Keratinocyte (primary cell): ENCODE measurements around the gene MSS51. TPM values are rescaled to one million over a fixed set of nuclear protein-coding genes. Genes with fewer than 3 reads are reported as not detected.

Experiments used
- DNase-seq: peaks from one replicate; pipeline ENCODE4 v3.0.0-alpha.2; 2011; ENCODE audit warnings: low read depth, missing footprints, low spot score
- FAIRE-seq: peaks from 2 replicates; lab custom pipeline; 2011; peaks lifted over from hg19 to GRCh38; lab: Jason Lieb, UNC
- H2AFZ ChIP-seq: 2 replicates; pipeline ENCODE4 v1.6.0; 2012; ENCODE audit warnings: low read length, control low read depth, inconsistent platforms; ENCODE audit not compliant: control insufficient read depth
- H3K27ac ChIP-seq: 2 replicates; pipeline ENCODE4 v1.5.1; 2011; ENCODE audit warnings: low read length; ENCODE audit not compliant: control insufficient read depth, insufficient read depth
- H3K27me3 ChIP-seq: 3 replicates; pipeline ENCODE4 v1.6.0; 2011; ENCODE audit warnings: low read length; ENCODE audit not compliant: control insufficient read depth, insufficient read depth; ENCODE audit errors: extremely low read depth
- H3K36me3 ChIP-seq, 2 experiments: 2 replicates in 1 of 2; 3 replicates in 1 of 2; pipeline ENCODE4 v1.5.1; 2011; ENCODE audit warnings: low read length in 2 of 2, mild to moderate bottlenecking in 1 of 2; ENCODE audit not compliant: control insufficient read depth in 2 of 2, insufficient read depth in 2 of 2; ENCODE audit errors: extremely low read depth in 1 of 2
- H3K4me1 ChIP-seq: 3 replicates; pipeline ENCODE4 v1.5.1; 2011; ENCODE audit warnings: low read length; ENCODE audit not compliant: control insufficient read depth, insufficient read depth; ENCODE audit errors: extremely low read depth
- H3K4me2 ChIP-seq: 3 replicates; pipeline ENCODE4 v1.6.0; 2011; ENCODE audit warnings: low read depth, low read length; ENCODE audit not compliant: control insufficient read depth, insufficient read depth; ENCODE audit errors: extremely low read depth
- H3K4me3 ChIP-seq, 3 experiments: fragments of 200-600 bp in 1 of 3; sonication (generic) in 1 of 3; 2 replicates in 2 of 3; 3 replicates in 1 of 3; pipeline ENCODE4 v1.5.1; 2011 to 2016; ENCODE audit warnings: low read length in 3 of 3, mild to moderate bottlenecking in 3 of 3, control low read depth in 2 of 3, inconsistent platforms in 1 of 3, low read depth in 1 of 3, mixed read lengths in 1 of 3, mixed run types in 1 of 3, moderate library complexity in 1 of 3; ENCODE audit not compliant: control insufficient read depth in 2 of 3, insufficient read depth in 2 of 3; ENCODE audit errors: extremely low read depth in 1 of 3
- H3K79me2 ChIP-seq: 2 replicates; pipeline ENCODE4 v1.6.0; 2012; ENCODE audit warnings: low read length; ENCODE audit not compliant: control insufficient read depth, insufficient read depth
- H3K9ac ChIP-seq: 3 replicates; pipeline ENCODE4 v1.6.0; 2011; ENCODE audit warnings: low read length; ENCODE audit not compliant: control insufficient read depth, insufficient read depth; ENCODE audit errors: extremely low read depth
- H3K9me1 ChIP-seq: 3 replicates; pipeline ENCODE4 v1.6.0; 2011; ENCODE audit warnings: low read length; ENCODE audit not compliant: control insufficient read depth, insufficient read depth; ENCODE audit errors: extremely low read depth
- H3K9me3 ChIP-seq: 2 replicates; pipeline ENCODE4 v1.5.1; 2012; ENCODE audit warnings: low read depth, low read length; ENCODE audit not compliant: control insufficient read depth
- H4K20me1 ChIP-seq: 3 replicates; pipeline ENCODE4 v1.6.0; 2011; ENCODE audit warnings: low read length; ENCODE audit not compliant: control insufficient read depth, insufficient read depth; ENCODE audit errors: extremely low read depth
- CTCF ChIP-seq, 3 experiments: IDR thresholded peaks in 1 of 3; conservative IDR thresholded peaks in 1 of 3; optimal IDR thresholded peaks in 1 of 3; 2 replicates in 2 of 3; 3 replicates in 1 of 3; pipeline versions ENCODE3 to v1.5.1; 2011; ENCODE audit warnings: low read length in 3 of 3, mild to moderate bottlenecking in 3 of 3, moderate library complexity in 2 of 3, control low read depth in 1 of 3, inconsistent platforms in 1 of 3; ENCODE audit not compliant: insufficient read depth in 2 of 3; ENCODE audit errors: extremely low read depth in 1 of 3
- EZH2 ChIP-seq: IDR thresholded peaks from one replicate; pipeline ENCODE4 v1.6.1; 2012; ENCODE audit warnings: inconsistent platforms, mild to moderate bottlenecking, low read length, moderate library complexity
- dilution Hi-C: fragments of 300-500 bp; cut with MboI; formaldehyde crosslinking; loops from one replicate; pipeline ENCODE4 v1.7.0; 2020; ENCODE audit warnings: low sequenced_read_pairs; ENCODE audit not compliant: extremely low pct_ligation_motif_present
- polyA plus RNA-seq, 5 experiments: library from polyadenylated mRNA; depleted of rRNA in 3 of 5; stranded (reverse) in 3 of 5; stranded (forward) in 1 of 5; unstranded in 1 of 5; fragments of >200 nt; gene quantifications; 1 replicate in 1 of 5; 2 replicates in 3 of 5; 3 replicates in 1 of 5; pipeline versions ENCODE4 v1.2.1 to v1.2.3, GENCODE V29; 2011 to 2012; ENCODE audit warnings: missing spikeins in 2 of 5, low read depth in 1 of 5, low replicate concordance in 1 of 5

MSS51 gene
- polyA plus RNA-seq, 1 donor (not counting 4 experiments of a cell fraction or from before 2014, with no cell fraction given), result 1.3 TPM

GRCh38 chr10:73413108-73413527, 20.2 kb downstream of the MSS51 start:
- Histone ChIP-seq H3K27ac (peak overlapping the region; percentile 96), H3K9me3 (no peaks in the 10 kb centered on the region), H3K79me2 (peaks cover 40% of the 10 kb centered on the region), H3K4me2 (peak overlapping the region; percentile 73), H4K20me1 (peaks cover 6% of the 10 kb centered on the region), H3K4me1 (peaks cover 18% of the 10 kb centered on the region), H3K9me1 (no peaks in the 10 kb centered on the region), H3K36me3 (no peaks in the 10 kb centered on the region), H2AFZ (peak overlapping the region; percentile 85), H3K9ac (peak overlapping the region; percentile 94), H3K4me3 (peak overlapping the region; percentile 77 to 86 (median 78)), H3K27me3 (no peaks in the 10 kb centered on the region)
- FAIRE-seq, result no peak
- dilution Hi-C loops, result no loop called here
- peak; percentile 35 for DNase-seq
- no peak for TF ChIP-seq CTCF (optimal IDR thresholded peaks at IDR 0.05 in 1 of 3, IDR thresholded peaks at IDR 0.05 in 1 of 3, conservative IDR thresholded peaks at IDR 0.05 in 1 of 3; ENCODE audit: extremely low read depth in 1 of 3, insufficient read depth in 2 of 3, low read length in 3 of 3)
- TF ChIP-seq EZH2, result no peak

- Histone ChIP-seq H2AFZ (no peak overlapping the region), H3K27ac (no peak overlapping the region), H4K20me1 (peaks cover 10% of the 10 kb centered on the region), H3K79me2 (peaks cover 62% of the 10 kb centered on the region), H3K36me3 (peaks cover 0 to 7% of the 10 kb centered on the region in 2 experiments), H3K9me1 (peaks cover 3% of the 10 kb centered on the region), H3K4me1 (peaks cover 18% of the 10 kb centered on the region), H3K4me2 (no peak overlapping the region), H3K4me3 (no peak overlapping the region), H3K9ac (no peak overlapping the region), H3K9me3 (no peaks in the 10 kb centered on the region), H3K27me3 (no peaks in the 10 kb centered on the region)
- no peak for DNase-seq
- FAIRE-seq, result no peak
- TF ChIP-seq CTCF (optimal IDR thresholded peaks at IDR 0.05 in 1 of 3, IDR thresholded peaks at IDR 0.05 in 1 of 3, conservative IDR thresholded peaks at IDR 0.05 in 1 of 3; ENCODE audit: extremely low read depth in 1 of 3, insufficient read depth in 2 of 3, low read length in 3 of 3) (no peak), EZH2 (no peak)
- dilution Hi-C loops, result no loop called here
Observed at GRCh38 chr10:73410897-73411296, 22.5 kb downstream of the MSS51 start.
